Measurements from ENCODE around the gene DIDO1.
"Not testable (repeated sequence)": the region's sequence is repeated elsewhere in the genome, so short reads cannot be mapped to it uniquely, and the experiment has no call there.

The DIDO1 gene

GRCh38 chr20:62925420-62926228 is 681 bp downstream of the DIDO1 start:
- DNase-seq: peak; percentile 50

DNA sequence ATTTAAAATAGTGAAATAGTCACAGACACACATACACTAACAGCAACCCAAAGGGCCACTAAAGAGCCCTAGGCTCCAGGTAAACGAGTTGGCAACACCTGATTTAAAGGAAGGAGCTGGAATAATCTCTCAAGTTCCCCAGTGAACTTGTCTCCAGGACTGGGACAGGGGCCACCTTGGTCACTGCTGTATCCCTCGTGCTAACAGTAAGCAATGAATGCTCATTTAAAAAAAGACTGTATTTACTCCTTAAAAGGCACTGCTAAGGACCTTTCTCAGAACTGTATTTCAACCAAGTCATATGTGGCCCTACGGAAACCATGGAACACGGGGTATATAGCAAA is 1.3 kb downstream of the DIDO1 start:
- DNase-seq: no peak

DNA sequence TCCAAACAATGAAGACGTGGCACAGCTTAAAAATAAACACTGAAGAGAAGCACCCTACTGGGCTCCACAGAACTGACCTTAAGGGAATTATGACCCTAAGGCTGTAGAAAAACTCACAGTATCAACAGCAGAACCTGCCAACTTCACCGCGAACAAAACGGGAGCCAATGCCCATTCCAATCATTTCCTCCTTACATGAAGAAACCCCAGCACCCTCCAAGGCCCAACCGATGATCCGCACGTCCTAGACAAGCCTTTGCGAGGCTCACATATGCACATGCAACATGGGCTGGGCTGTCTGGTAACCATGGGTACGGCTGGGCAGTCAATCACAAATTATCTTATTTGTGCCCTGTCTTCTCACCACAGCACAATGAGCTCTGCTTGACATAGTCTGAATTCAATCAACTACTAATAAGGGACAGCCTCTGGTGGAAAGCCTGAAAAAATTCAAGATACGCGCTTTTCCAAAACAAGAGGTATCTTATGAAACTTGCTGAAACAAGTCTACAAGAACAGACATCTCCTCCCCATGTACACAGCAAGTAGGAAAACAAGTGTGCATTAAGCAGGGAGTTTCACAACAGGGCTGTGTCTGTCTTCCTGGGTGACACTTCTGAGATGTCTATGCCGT is 1.7 kb downstream of the DIDO1 start:
- no peak for DNase-seq

DNA sequence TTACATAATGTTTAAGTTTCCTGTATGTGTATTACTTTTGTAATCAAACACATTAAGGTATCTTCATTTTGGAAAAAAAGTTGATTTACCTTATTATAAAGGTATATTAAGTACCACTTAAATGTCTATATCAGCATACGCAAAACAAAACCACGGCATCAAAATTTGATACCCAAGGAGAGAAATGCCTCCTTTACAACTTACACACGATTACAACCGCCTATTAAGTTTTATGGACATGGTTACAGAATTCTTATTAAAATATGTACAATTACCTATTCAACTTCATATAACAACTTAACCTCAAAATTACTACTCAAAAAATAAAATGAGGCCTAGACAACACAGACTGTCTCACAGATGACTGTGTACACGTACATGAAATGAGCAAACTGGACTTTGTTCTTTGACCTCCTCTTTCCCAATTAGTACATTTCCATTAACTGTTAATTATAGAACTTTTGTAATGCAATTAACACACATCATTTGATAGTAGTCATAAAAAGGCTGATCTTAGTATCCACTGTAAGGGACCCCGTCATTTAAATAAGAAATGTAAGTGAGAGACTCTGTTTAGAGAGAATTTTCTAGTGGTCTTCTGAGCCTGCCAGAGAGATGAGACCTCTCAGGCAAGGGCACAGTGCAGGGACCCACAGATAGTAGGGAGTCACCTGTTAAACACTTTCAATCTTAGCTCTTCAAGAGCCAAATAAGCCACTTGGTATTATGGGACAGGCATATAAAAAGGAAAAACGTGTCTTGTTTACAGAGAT is 2.5 kb downstream of the DIDO1 start:
- DNase-seq: no peak

DNA sequence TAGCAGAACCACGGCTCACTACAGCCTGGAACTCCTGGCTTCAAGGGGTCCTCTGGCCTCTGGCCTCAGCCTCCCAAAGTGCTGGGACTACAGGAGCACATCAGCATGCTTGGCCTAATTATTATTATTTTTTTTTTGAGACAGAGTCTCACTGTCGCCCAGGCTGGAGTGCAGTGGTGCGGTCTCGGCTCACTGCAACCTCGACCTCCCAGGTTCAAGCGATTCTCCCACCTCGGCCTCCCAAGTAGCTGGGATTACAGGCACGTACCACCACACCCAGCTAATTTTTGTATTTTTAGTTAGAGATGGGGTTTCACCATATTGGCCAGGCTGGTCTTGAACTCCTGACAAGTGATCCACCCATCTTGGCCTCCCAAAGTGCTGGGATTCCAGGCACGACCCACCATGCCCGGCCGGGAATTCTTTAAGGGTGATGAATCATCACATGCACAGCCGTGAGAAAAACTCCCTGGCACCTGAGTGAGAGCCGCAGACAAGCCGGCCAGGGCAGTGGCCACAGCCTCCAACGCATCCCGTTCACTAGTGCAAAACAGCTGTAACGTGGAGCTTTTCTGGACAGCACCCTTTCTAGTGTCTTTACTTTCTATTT is 3.1 kb downstream of the DIDO1 start:
- DNase-seq: not testable (repeated sequence)

- DNase-seq: no peak
These were observed 3.8 kb downstream of the DIDO1 start for GRCh38 chr20:62922451-62922921.

- DNase-seq: peak; percentile 59
These were observed 5.1 kb downstream of the DIDO1 start for GRCh38 chr20:62921119-62921687.

DNA sequence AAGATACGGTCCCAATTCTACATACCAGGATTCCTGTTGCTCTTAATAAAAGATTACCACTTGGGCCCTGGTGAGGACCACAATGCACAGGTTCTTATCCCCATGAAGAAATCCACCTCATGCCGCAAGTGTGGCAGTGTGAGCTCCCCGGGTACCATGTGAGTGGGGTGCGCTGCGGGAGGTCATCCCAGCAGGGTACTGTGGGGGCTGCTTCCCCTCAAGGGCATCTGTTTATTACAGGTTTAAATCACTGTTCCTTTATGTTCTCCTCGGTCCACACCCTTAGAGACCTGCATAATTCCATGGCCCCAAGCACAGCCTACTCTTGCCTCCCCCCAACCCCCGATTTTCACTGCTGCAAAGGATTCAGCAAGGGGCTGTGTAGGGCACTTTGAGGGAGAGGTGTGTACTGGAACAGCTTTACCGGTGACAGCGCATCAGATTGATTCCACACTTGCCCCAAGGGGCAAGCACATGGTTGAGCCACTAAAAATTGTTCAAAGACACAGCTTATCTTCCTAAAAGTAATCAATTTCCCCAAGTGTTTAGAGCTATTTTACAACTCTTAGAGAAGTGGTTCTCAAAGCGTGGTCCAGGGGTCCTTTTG is 6.2 kb downstream of the DIDO1 start:
- no peak for DNase-seq

GRCh38 chr20:62918831-62919230 is 7.5 kb downstream of the DIDO1 start:
- DNase-seq: no peak

DNA sequence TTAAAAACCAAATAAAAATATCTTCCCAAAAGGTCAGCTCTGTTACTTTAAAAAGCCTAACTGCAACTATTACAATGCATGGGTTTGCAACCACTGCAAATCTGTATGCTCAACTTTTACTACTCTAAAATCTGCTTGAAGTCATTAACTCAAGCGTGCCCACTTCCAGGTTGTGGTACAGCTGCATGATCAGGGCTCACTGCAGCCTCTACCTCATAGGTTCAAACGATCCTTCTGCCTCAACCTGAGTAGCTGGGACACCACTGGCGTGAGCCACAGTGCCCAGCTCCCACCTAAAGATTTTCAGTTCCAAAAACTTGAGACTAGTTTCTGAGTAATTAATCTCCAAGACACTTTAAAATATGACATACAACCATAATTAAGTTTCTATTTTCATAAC is 8.2 kb downstream of the DIDO1 start:
- no peak for DNase-seq

DNA sequence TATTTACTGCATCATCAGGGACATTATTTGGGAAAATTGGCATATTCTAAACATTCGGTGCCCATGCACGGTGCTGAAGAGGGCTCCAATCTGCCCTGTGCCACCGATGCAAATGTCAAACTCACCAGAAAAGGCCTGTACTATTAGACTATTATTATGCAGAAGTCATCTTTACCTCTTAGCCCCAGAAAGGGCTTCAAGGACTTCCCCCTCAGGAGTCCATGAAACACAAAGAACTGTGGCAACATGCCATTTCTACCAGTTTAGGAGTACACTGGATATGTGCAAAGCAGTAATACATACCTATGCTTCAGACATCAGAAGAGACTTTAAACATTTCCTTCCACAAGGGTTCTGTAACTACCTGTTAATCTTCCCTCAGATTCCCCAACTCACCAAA is 8.6 kb downstream of the DIDO1 start:
- DNase-seq: no peak

- DNase-seq: no peak
These were observed 9.4 kb downstream of the DIDO1 start for GRCh38 chr20:62916703-62917476.

- DNase-seq: peak; percentile 81
These were observed 11.3 kb downstream of the DIDO1 start for GRCh38 chr20:62914970-62915457.

- DNase-seq: no peak
These were observed 11.9 kb downstream of the DIDO1 start for GRCh38 chr20:62914436-62914835.

GRCh38 chr20:62913043-62913630 is 13.2 kb downstream of the DIDO1 start:
- no peak for DNase-seq

GRCh38 chr20:62911701-62912280 is 14.5 kb downstream of the DIDO1 start:
- no peak for DNase-seq

DNA sequence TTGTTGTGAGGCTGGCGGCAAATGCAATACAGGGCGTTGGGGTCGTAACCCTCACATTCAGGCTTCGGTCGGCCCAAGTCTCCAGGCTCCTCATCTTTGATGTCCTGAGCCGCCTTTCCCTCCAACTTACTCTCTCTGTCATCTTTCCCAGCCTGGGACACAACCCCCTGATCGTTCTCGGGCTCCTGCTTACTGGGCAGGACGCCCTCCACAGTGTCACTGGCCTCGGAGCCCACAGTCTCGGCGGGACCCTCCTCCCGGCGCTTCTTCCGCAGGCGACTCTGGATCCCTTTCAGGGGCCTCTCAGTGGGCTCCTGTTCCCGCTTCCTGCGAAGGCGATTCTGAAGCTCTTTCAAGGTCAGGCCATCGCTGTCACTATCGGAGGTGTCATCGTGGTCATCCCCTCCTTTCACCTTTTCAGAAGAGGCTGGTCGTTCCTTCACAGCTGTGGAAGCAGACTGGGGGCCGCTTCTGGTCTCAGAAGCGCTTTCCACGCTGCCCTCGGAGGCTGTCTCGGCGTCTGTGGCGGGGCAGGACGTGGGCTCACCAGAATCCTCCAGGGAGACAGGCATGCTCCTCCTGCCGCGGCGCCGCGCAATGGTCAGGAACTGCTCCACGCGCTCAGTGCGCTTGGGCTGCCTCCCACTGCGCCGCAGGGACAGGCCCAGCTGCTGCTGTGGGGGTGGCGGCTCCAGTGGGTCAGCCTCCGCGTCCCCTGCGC is 15.4 kb downstream of the DIDO1 start:
- no peak for DNase-seq

- no peak for DNase-seq
These were observed 16.0 kb downstream of the DIDO1 start for GRCh38 chr20:62910217-62910766.

DNA sequence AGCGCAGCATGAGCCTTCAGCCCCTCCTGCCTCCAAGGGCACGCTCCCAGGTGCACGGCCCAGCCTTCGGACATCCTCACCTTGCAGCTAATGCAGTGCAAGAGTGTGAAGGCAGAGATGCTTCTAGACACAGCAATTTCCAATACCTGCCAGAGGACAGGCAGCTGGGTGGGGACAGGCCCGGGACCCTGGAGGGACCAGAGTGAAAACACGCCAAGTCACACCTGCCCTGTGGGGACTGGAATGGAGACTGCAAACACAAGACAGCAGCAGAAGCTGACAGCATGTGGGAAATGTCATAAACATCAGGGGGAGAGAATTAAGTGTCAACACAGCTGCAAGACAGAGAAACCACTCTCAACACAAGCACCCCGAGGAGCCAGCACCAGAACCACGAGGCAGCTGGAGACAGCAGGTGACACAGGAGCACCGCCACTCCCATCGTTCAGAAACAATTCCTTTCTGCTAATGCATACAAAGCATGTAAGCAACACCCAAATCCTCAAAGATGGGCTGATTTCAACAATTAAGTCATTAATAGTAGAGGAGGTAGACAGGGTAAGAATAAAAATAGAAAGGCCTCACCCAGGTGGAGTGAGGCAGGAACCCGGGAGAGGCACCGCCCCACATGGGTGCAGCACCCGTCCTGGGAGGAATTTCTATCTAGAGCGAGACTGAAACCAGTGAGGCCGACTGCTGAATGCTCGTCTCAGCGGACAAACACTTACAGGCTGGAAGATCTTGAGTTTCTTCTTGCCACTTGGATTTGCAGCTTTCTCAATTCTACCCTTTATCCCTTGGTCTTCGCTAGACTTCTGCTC is 17.1 kb downstream of the DIDO1 start:
- DNase-seq: no peak
